ENCODE data around the gene PACC1.

PACC1 gene

DNA sequence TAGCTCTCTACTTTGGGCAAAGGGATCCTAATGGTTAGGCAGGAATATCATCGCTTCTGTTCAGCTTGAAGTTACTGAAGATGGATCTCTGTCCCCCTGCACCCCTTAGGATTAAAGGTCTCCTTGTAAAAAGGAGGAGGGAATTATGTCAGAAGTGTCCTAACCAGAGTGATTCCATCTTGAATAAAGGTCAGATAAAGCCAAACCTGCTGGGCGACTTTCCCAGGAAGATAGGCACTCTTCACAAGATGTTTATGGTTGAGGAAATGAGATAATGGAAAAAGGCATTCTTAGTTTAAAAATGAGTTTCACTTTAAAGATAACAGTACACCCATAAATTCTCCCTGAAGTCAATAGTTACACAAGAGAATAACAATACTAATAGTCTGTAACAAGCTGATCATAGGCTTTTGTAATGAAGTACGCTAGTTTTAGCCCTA, 16.3 kb upstream of the PACC1 start:
- no peak for TF ChIP-seq POU2F2 (IDR thresholded peaks at IDR 0.05; ENCODE audit: low read depth, low read length)
- no peak for TF ChIP-seq TAF1 (IDR thresholded peaks at IDR 0.05; ENCODE audit: low read depth, low read length)
- no peak for TF ChIP-seq SPI1 (IDR thresholded peaks at IDR 0.05; ENCODE audit: low read depth, low read length)
- TF ChIP-seq POLR2A (IDR thresholded peaks at IDR 0.05; ENCODE audit: low read depth, low read length): no peak
- no peak for TF ChIP-seq POLR2AphosphoS5 (IDR thresholded peaks at IDR 0.05; ENCODE audit: low read depth, low read length)
- TF ChIP-seq PAX5 (IDR thresholded peaks at IDR 0.05; ENCODE audit: insufficient read depth, low read length, severe bottlenecking): no peak
- FAIRE-seq (no peak), DNase-seq (ENCODE audit: insufficient read length, low spot score) (no peak)

DNA sequence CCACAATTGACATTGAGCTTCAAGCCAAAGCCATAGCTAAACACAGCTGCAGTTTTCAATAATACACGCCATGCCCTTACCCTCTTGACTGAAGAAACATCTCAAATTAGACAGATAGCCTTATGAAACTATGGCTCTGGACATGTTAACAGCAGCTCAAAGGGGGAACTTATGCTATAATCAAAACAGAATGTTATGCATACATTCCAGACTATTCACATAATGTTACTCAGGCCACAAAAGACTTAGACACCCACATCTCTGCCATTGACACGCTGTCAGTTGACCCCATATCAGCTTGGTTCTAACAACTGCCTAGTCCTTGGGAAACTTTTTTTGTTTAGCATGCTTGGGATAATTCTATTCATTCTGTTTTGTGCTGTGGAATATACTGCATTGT, 15.7 kb upstream of the PACC1 start:
- no peak for TF ChIP-seq PAX5 (IDR thresholded peaks at IDR 0.05; ENCODE audit: insufficient read depth, low read length, severe bottlenecking)
- TF ChIP-seq POLR2A (IDR thresholded peaks at IDR 0.05; ENCODE audit: low read depth, low read length): no peak
- no peak for TF ChIP-seq POU2F2 (IDR thresholded peaks at IDR 0.05; ENCODE audit: low read depth, low read length)
- TF ChIP-seq POLR2AphosphoS5 (IDR thresholded peaks at IDR 0.05; ENCODE audit: low read depth, low read length): no peak
- TF ChIP-seq SPI1 (IDR thresholded peaks at IDR 0.05; ENCODE audit: low read depth, low read length): no peak
- no peak for TF ChIP-seq TAF1 (IDR thresholded peaks at IDR 0.05; ENCODE audit: low read depth, low read length)
- FAIRE-seq: no peak
- no peak for DNase-seq (ENCODE audit: insufficient read length, low spot score)

GRCh38 chr1:212428496-212428895, 13.8 kb upstream of the PACC1 start:
- TF ChIP-seq POLR2A (IDR thresholded peaks at IDR 0.05; ENCODE audit: low read depth, low read length) (no peak), TAF1 (IDR thresholded peaks at IDR 0.05; ENCODE audit: low read depth, low read length) (no peak), SPI1 (IDR thresholded peaks at IDR 0.05; ENCODE audit: low read depth, low read length) (no peak), POLR2AphosphoS5 (IDR thresholded peaks at IDR 0.05; ENCODE audit: low read depth, low read length) (no peak), PAX5 (IDR thresholded peaks at IDR 0.05; ENCODE audit: insufficient read depth, low read length, severe bottlenecking) (no peak), POU2F2 (IDR thresholded peaks at IDR 0.05; ENCODE audit: low read depth, low read length) (no peak)
- FAIRE-seq (no peak), DNase-seq (ENCODE audit: insufficient read length, low spot score) (no peak)

- DNase-seq (ENCODE audit: insufficient read length, low spot score): no peak
- FAIRE-seq: no peak
- TF ChIP-seq PAX5 (IDR thresholded peaks at IDR 0.05; ENCODE audit: insufficient read depth, low read length, severe bottlenecking) (no peak), TAF1 (IDR thresholded peaks at IDR 0.05; ENCODE audit: low read depth, low read length) (no peak), POLR2AphosphoS5 (IDR thresholded peaks at IDR 0.05; ENCODE audit: low read depth, low read length) (no peak)
Measured at GRCh38 chr1:212423879-212424278, 9.2 kb upstream of the PACC1 start.

DNA sequence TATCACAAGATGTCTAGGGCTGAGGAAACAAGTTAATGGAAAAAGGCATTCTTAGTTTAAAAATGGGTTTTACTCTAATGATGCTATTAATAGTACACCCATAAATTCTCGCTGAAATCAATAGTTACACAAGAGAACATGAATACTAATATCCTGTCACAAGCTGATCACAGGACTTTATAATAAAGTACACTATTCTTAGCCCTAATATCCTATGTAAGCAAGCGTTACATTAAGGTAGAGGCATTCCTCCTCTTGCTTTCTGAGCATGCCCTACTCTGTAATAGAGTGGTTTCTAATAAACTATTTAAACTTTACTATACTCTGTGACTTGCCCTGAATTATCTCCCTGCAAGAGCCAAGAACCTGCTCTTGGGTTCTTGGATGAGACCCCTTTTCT, 6.5 kb upstream of the PACC1 start:
- FAIRE-seq: no peak
- DNase-seq (ENCODE audit: insufficient read length, low spot score): no peak
- TF ChIP-seq PAX5 (IDR thresholded peaks at IDR 0.05; ENCODE audit: insufficient read depth, low read length, severe bottlenecking): no peak
- TF ChIP-seq POLR2AphosphoS5 (IDR thresholded peaks at IDR 0.05; ENCODE audit: low read depth, low read length): no peak
- TF ChIP-seq POU2F2 (IDR thresholded peaks at IDR 0.05; ENCODE audit: low read depth, low read length): no peak
- no peak for TF ChIP-seq SPI1 (IDR thresholded peaks at IDR 0.05; ENCODE audit: low read depth, low read length)
- TF ChIP-seq POLR2A (IDR thresholded peaks at IDR 0.05; ENCODE audit: low read depth, low read length): no peak
- no peak for TF ChIP-seq TAF1 (IDR thresholded peaks at IDR 0.05; ENCODE audit: low read depth, low read length)

GRCh38 chr1:212415107-212415841, 588 bp upstream of the PACC1 start:
- peak; percentile 69 for FAIRE-seq
- TF ChIP-seq TAF1 (IDR thresholded peaks at IDR 0.05; ENCODE audit: low read depth, low read length): no peak
- TF ChIP-seq SPI1 (IDR thresholded peaks at IDR 0.05; ENCODE audit: low read depth, low read length): no peak
- TF ChIP-seq POLR2A (IDR thresholded peaks at IDR 0.05; ENCODE audit: low read depth, low read length): peak; percentile 40; the same call in 1 of the 2 replicates
- TF ChIP-seq POU2F2 (IDR thresholded peaks at IDR 0.05; ENCODE audit: low read depth, low read length): no peak
- no peak for DNase-seq (ENCODE audit: insufficient read length, low spot score)

GRCh38 chr1:212413902-212414327, 771 bp downstream of the PACC1 start:
- FAIRE-seq (peak; percentile 31), DNase-seq (ENCODE audit: insufficient read length, low spot score) (no peak)
- no peak for TF ChIP-seq PAX5 (IDR thresholded peaks at IDR 0.05; ENCODE audit: insufficient read depth, low read length, severe bottlenecking)
- no peak for TF ChIP-seq POU2F2 (IDR thresholded peaks at IDR 0.05; ENCODE audit: low read depth, low read length)
- TF ChIP-seq SPI1 (IDR thresholded peaks at IDR 0.05; ENCODE audit: low read depth, low read length): no peak
- TF ChIP-seq POLR2A (IDR thresholded peaks at IDR 0.05; ENCODE audit: low read depth, low read length): no peak
- no peak for TF ChIP-seq POLR2AphosphoS5 (IDR thresholded peaks at IDR 0.05; ENCODE audit: low read depth, low read length)
- TF ChIP-seq TAF1 (IDR thresholded peaks at IDR 0.05; ENCODE audit: low read depth, low read length): no peak

DNA sequence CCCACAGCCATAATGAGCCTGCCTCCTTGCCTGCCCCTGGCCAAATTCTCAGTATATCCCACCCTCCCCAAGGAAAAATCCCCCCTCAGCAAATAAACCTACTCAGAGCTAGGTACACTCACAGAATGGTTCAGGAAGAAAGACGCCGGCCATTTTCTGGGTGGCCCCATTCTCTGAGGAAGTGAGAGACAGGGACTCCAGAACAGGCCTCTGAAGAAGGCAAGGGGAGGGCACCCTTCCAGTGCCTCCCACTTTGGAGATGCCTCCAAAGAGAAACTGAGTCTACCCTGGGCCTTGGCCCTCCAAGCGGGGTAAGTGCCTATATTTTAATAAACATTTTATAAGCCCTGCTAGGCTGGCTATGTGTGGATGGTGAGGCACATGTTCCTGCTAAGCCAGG, 2.3 kb downstream of the PACC1 start:
- no peak for TF ChIP-seq POLR2A (IDR thresholded peaks at IDR 0.05; ENCODE audit: low read depth, low read length)
- TF ChIP-seq SPI1 (IDR thresholded peaks at IDR 0.05; ENCODE audit: low read depth, low read length): peak; percentile 83
- TF ChIP-seq TAF1 (IDR thresholded peaks at IDR 0.05; ENCODE audit: low read depth, low read length): no peak
- TF ChIP-seq PAX5 (IDR thresholded peaks at IDR 0.05; ENCODE audit: insufficient read depth, low read length, severe bottlenecking): no peak
- no peak for TF ChIP-seq POLR2AphosphoS5 (IDR thresholded peaks at IDR 0.05; ENCODE audit: low read depth, low read length)
- no peak for TF ChIP-seq POU2F2 (IDR thresholded peaks at IDR 0.05; ENCODE audit: low read depth, low read length)
- FAIRE-seq (no peak), DNase-seq (ENCODE audit: insufficient read length, low spot score) (no peak)

DNA sequence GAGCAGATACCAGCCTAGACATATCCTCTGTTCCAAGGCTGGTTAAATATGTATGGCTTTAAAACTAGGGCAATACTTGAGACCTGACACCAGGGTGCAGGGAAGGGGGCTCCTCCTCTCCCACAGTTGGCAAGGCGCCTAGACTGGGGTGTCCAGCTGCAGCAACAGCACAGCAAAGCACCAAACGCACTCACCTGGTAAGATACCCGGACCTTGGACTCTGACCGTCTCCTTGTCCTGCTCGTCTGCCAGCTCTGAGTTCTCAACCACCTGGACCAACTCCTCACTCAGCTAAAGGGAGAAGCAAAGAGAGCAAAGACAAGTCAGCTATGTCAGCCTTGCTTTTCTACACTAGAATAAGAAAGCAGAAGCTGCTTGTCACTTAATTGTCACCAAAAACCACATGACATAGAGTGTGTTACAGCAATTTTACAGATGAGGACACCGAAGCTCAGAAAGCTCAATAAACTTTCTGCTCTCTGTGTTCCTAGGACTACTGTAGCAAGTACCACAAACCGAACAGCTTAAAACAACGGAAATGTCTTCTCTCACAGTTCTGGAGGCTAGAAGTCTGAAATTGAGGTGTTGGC, 4.4 kb downstream of the PACC1 start:
- FAIRE-seq (no peak), DNase-seq (ENCODE audit: insufficient read length, low spot score) (no peak)
- TF ChIP-seq SPI1 (IDR thresholded peaks at IDR 0.05; ENCODE audit: low read depth, low read length): no peak
- no peak for TF ChIP-seq POLR2A (IDR thresholded peaks at IDR 0.05; ENCODE audit: low read depth, low read length)
- no peak for TF ChIP-seq POLR2AphosphoS5 (IDR thresholded peaks at IDR 0.05; ENCODE audit: low read depth, low read length)
- no peak for TF ChIP-seq PAX5 (IDR thresholded peaks at IDR 0.05; ENCODE audit: insufficient read depth, low read length, severe bottlenecking)
